SH-SY5Y (cell line): ENCODE measurements around the gene FGG.

Experiments
- GATA2 ChIP-seq: IDR thresholded peaks from 2 replicates; pipeline ENCODE4 v1.6.1; 2011; ENCODE audit warnings: mild to moderate bottlenecking, low read depth, low read length
- GATA3 ChIP-seq: IDR thresholded peaks from 2 replicates; pipeline ENCODE4 v1.6.1; 2011; ENCODE audit warnings: low read depth, mild to moderate bottlenecking, low read length, moderate library complexity

- TF ChIP-seq GATA2 (no peak), GATA3 (no peak)
Measured at GRCh38 chr4:154640999-154641398, 28.5 kb upstream of the FGG start.
